Measurements from ENCODE around the gene SLC15A1. TPM values are rescaled to one million over a fixed set of nuclear protein-coding genes. Genes with fewer than 3 reads are reported as not detected.

SLC15A1 gene
- polyA plus RNA-seq, 3 donors: not detected

- H3K4me1 ChIP-seq (ENCODE audit: control insufficient read depth in 1 of 2, insufficient read depth in 2 of 2, low read length in 2 of 2): no peaks in the 10 kb centered on the region
- H3K79me2 ChIP-seq (ENCODE audit: insufficient read depth, low read length): no peaks in the 10 kb centered on the region
- no peak overlapping the region for H2AFZ ChIP-seq (ENCODE audit: insufficient read depth, low read depth, low read length, poor library complexity, severe bottlenecking)
- no peak for TF ChIP-seq CTCF (IDR thresholded peaks at IDR 0.05)
- no peaks in the 10 kb centered on the region for H3K36me3 ChIP-seq (replicated peaks in 1 of 2; ENCODE audit: control insufficient read depth in 1 of 2, insufficient read depth in 2 of 2, low read length in 2 of 2)
- no peak overlapping the region for H3K27ac ChIP-seq (ENCODE audit: low read depth in 1 of 2, low read length in 2 of 2)
- H3K27me3 ChIP-seq (ENCODE audit: control insufficient read depth in 2 of 2, insufficient read depth in 2 of 2, low read length in 2 of 2): peaks cover 0 to 3% of the 10 kb centered on the region in 2 donors
- Mint-ChIP-seq H3K27me3 (ENCODE audit: low read depth in 3 of 3) (peaks cover 6 to 24% (median 7%) of the 10 kb centered on the region in 3 donors), H3K36me3 (no peaks in the 10 kb centered on the region), H3K9me3 (no peaks in the 10 kb centered on the region), H3K27ac (no peak overlapping the region), H3K4me1 (no peaks in the 10 kb centered on the region), H3K4me3 (no peak overlapping the region)
- WGBS (ENCODE audit: insufficient coverage): no CpG with 5 or more reads among the region's 3 CpGs
- intact Hi-C loops (cut with micrococcal nuclease): no loop called here
- DNase-seq: no peak
- no peak overlapping the region for H3K4me3 ChIP-seq (replicated peaks in 1 of 3; ENCODE audit: low read depth in 2 of 3, low read length in 3 of 3)
- no peaks in the 10 kb centered on the region for H3K9me3 ChIP-seq (replicated peaks in 1 of 2; ENCODE audit: control insufficient read depth in 1 of 2, insufficient read depth in 1 of 2, low read length in 2 of 2)
- H3K4me2 ChIP-seq (replicated peaks; ENCODE audit: extremely low read depth, low read length, poor library complexity, severe bottlenecking): no peak overlapping the region
- H3K9ac ChIP-seq (ENCODE audit: insufficient read depth, low read length, poor library complexity, severe bottlenecking): no peak overlapping the region
- H4K20me1 ChIP-seq (ENCODE audit: insufficient read depth, low read length): no peaks in the 10 kb centered on the region
Measured at GRCh38 chr13:98664924-98665637, 87.4 kb downstream of the SLC15A1 start.

- H3K27ac Mint-ChIP-seq: no peak overlapping the region
- no CpG with 5 or more reads among the region's 1 CpG for WGBS (ENCODE audit: insufficient coverage)
- H3K4me2 ChIP-seq (replicated peaks; ENCODE audit: extremely low read depth, low read length, poor library complexity, severe bottlenecking): no peak overlapping the region
- H3K4me1 Mint-ChIP-seq: no peaks in the 10 kb centered on the region
- H3K27me3 Mint-ChIP-seq (ENCODE audit: low read depth in 3 of 3): peaks cover 6 to 24% (median 7%) of the 10 kb centered on the region in 3 donors
- no peak overlapping the region for H3K9ac ChIP-seq (ENCODE audit: insufficient read depth, low read length, poor library complexity, severe bottlenecking)
- H3K4me3 ChIP-seq (replicated peaks in 1 of 3; ENCODE audit: low read depth in 2 of 3, low read length in 3 of 3): no peak overlapping the region
- no peak for TF ChIP-seq CTCF (IDR thresholded peaks at IDR 0.05)
- no peaks in the 10 kb centered on the region for H3K36me3 Mint-ChIP-seq
- H3K27me3 ChIP-seq (ENCODE audit: control insufficient read depth in 2 of 2, insufficient read depth in 2 of 2, low read length in 2 of 2): peaks cover 0 to 3% of the 10 kb centered on the region in 2 donors
- DNase-seq: no peak
- no peaks in the 10 kb centered on the region for H3K4me1 ChIP-seq (ENCODE audit: control insufficient read depth in 1 of 2, insufficient read depth in 2 of 2, low read length in 2 of 2)
- H2AFZ ChIP-seq (ENCODE audit: insufficient read depth, low read depth, low read length, poor library complexity, severe bottlenecking): no peak overlapping the region
- no peaks in the 10 kb centered on the region for H3K9me3 Mint-ChIP-seq
- no peaks in the 10 kb centered on the region for H3K36me3 ChIP-seq (replicated peaks in 1 of 2; ENCODE audit: control insufficient read depth in 1 of 2, insufficient read depth in 2 of 2, low read length in 2 of 2)
- no peaks in the 10 kb centered on the region for H4K20me1 ChIP-seq (ENCODE audit: insufficient read depth, low read length)
- no peaks in the 10 kb centered on the region for H3K9me3 ChIP-seq (replicated peaks in 1 of 2; ENCODE audit: control insufficient read depth in 1 of 2, insufficient read depth in 1 of 2, low read length in 2 of 2)
- intact Hi-C loops (cut with micrococcal nuclease): no loop called here
- H3K27ac ChIP-seq (ENCODE audit: low read depth in 1 of 2, low read length in 2 of 2): no peak overlapping the region
- no peaks in the 10 kb centered on the region for H3K79me2 ChIP-seq (ENCODE audit: insufficient read depth, low read length)
- no peak overlapping the region for H3K4me3 Mint-ChIP-seq
Measured at GRCh38 chr13:98664510-98664909, 88.0 kb downstream of the SLC15A1 start.

All from CD14-positive monocyte (primary cell).